GM12875 (cell line): ENCODE results near the gene SCAP.

ENCODE experiments used
- H3K4me3 ChIP-seq: one replicate; pipeline ENCODE4 v1.5.1; 2011; ENCODE audit warnings: low read depth, low read length, control low read depth
- TF ChIP-seq, protein P1 (sequence below): IDR thresholded peaks from 2 replicates; pipeline ENCODE4 v1.5.1; 2011; ENCODE audit warnings: low read depth, mild to moderate bottlenecking, control low read depth, inconsistent platforms, low read length, moderate library complexity, borderline replicate concordance; ENCODE audit not compliant: insufficient read depth

The SCAP gene

DNA sequence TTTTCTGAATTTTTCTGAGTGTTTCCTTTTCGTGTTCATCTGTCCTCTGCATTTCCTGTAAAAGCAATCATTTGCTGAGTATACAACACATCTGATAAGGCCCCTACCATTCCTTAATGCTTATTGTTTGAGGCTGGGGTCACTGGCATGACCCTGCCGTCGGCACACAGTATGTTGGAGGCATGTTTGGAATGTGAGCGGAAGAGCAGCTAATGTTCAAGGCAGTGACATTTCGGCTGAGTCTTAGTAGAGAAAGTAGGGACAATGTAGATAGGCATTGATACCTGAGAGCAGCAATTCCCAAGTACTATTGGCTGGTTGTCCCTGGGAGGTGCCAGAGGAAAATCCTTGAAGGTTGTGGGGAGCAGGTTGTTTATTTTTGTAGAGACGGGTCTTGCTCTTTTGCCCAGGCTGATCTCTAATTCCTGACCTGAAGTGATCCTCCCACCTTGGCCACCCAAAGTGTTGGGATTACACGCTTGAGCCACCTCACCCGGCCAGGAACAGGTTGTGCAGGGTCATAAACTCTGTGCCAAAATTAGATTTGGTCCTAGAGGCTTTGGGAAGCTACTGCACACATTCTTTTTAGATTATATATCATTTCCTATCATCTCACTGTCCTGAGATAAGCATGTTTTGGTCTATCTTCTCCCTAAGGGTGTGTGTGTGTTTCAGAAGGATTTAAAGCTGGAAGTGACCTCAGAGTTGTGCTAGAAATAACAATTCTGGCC, 81.4 kb downstream of the SCAP start:
- H3K4me3 ChIP-seq = no peak overlapping the region
- TF ChIP-seq, protein P1, sequence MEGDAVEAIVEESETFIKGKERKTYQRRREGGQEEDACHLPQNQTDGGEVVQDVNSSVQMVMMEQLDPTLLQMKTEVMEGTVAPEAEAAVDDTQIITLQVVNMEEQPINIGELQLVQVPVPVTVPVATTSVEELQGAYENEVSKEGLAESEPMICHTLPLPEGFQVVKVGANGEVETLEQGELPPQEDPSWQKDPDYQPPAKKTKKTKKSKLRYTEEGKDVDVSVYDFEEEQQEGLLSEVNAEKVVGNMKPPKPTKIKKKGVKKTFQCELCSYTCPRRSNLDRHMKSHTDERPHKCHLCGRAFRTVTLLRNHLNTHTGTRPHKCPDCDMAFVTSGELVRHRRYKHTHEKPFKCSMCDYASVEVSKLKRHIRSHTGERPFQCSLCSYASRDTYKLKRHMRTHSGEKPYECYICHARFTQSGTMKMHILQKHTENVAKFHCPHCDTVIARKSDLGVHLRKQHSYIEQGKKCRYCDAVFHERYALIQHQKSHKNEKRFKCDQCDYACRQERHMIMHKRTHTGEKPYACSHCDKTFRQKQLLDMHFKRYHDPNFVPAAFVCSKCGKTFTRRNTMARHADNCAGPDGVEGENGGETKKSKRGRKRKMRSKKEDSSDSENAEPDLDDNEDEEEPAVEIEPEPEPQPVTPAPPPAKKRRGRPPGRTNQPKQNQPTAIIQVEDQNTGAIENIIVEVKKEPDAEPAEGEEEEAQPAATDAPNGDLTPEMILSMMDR = no peak

DNA sequence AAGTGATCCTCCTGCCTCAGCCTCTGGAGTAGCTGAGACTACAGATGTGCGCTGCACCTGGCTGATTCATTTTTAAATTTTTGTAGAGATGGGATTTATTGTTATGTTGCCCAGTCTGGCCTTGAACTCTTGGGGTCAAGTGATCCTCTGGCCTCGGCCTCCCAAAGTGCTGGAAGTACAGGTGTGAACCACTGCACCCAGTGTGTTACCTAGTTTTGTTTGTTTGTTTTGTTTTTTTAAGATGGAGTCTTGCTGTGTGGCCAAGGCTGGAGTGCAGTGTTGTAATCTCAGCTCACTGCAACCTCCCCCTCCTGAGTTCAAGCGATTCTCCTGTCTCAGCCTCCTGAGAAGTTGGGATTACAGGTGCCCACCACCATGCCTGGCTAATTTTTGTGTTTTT, 82.8 kb downstream of the SCAP start:
- no peak overlapping the region for H3K4me3 ChIP-seq
- TF ChIP-seq, protein P1 = no peak

DNA sequence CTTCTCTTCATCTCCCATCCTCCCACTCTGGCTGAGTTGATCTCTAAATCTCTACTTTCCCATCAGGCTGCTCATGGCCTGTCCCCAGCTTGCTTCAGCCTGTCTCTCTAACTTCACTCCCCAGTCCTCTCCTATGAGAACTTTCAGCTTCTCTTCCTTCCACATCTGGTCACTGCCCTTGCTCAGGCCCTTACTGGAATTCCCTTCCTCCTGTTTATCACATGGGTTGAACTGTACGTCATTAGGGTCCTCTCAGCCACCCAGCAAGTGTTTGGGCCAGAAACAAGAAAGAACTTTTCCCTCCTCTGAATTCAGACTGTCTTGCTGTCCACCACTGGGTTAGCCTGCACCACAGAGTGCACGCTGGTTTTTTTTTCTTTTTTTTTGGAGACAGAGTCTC, 89.9 kb downstream of the SCAP start:
- no peak overlapping the region for H3K4me3 ChIP-seq
- TF ChIP-seq, protein P1 = no peak

DNA sequence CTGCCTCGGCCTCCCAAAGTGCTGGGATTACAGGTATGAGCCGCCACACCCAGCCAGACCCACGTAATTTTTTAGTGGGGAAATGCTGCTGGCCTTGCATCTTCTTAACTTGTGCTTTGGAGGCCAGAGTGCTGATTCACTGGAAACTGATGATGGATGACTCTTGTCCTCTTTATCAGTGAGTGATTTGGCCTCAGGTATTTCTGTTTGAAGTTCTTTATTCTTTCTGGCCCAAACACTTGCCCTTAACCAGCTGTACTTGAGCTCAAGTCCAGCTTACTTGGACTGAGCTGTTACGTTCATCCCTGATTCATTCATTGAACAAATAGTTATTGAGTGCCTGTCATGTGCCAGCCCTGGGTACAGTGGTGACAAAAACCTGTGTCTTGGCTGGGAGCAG, 90.7 kb downstream of the SCAP start:
- TF ChIP-seq, protein P1 = no peak
- H3K4me3 ChIP-seq = no peak overlapping the region

DNA sequence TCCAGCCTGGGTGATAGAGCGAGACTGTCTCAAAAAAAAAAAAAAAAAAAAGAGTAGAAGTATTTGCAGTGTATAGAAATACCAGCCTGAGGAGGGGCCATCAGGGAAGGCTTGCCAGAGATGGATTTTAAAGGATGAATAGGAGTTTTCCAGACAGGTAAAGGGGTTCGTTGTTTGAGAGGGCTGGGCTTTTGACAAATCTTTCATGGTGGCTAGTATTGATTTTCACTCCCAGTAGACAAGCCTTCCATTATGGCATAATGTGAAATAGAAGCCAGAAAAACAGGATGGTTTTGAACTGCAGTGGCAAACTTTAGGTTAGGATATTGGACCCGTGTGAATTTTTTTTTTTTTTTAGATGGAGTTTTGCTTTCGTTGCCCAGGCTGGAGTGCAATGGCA, 91.3 kb downstream of the SCAP start:
- no peak overlapping the region for H3K4me3 ChIP-seq

DNA sequence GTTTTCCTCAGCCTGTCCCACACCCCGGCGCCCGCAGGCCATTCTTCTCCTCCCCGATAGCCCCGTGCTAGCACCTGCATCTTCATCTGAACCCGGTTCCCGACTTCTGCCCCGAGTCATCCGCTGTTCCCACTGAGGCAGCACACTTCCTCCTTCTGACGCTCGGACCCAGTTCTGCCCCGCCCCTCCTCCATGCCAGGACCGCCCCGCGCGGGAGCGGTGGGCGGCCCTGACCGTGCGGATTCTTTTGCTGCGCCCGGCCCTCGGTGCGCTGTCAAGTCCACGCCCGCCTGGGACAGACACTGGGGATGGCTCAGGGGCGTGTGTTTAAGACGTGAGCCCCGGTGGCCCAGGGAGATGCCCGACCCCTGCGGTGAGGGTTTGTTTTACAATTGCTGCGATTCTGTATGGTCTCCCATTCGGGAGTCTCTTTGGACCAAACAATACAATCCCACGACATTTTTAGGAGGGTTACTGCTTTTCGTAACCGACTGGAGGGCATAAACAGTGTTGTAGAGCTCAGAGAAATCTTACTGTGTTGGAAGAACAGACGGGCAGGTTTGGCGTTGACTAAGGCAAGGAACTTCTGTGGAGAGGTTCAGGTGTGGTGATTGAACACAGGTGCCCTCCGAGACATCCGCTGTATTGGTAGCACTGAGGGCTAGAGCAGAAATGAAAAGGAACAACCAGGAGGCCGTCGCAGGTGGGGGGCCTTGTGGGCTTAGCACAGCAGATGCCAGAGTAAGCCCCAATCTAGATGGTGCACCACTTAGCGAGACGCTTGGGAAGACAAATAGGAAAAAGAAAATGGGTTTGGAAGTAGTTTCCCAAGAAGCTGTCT, 94.2 kb downstream of the SCAP start:
- TF ChIP-seq, protein P1 = no peak
- H3K4me3 ChIP-seq = peak overlapping the region; percentile 96

More for the DNA sequence above, 91.3 kb downstream of the SCAP start:
- TF ChIP-seq, protein P1 = no peak
